ENCODE results near the gene NSFL1C. TPM values are rescaled to one million over a fixed set of nuclear protein-coding genes. Genes with fewer than 3 reads are reported as not detected.

NSFL1C gene
- total and polyA plus RNA-seq, 12 donors, result 46.1 to 510 (median 98.9) TPM

GRCh38 chr20:1430004-1430451 lies 36.6 kb downstream of the NSFL1C start:
- TF ChIP-seq CTCF (IDR thresholded peaks at IDR 0.05) (no peak), POLR2A (IDR thresholded peaks at IDR 0.05) (no peak)
- no peak for DNase-seq
- WGBS, 4 donors, result 72 to 89% (median 86%) methylated on average over 1 of the region's 1 CpG
- no peaks in the 10 kb centered on the region for H3K9me3 ChIP-seq (replicated peaks in 1 of 3)
- H3K36me3 ChIP-seq (replicated peaks in 1 of 2), result no peaks in the 10 kb centered on the region
- no peaks in the 10 kb centered on the region for H3K27me3 ChIP-seq
- H3K4me1 ChIP-seq (replicated peaks in 1 of 2), result no peaks in the 10 kb centered on the region
- H3K4me3 ChIP-seq, result no peak overlapping the region
- intact Hi-C loops (cut with DNase I), result no loop called here
- H3K27ac ChIP-seq, result no peak overlapping the region

- Histone ChIP-seq H3K27me3 (no peaks in the 10 kb centered on the region), H3K9me3 (replicated peaks in 1 of 3) (no peaks in the 10 kb centered on the region), H3K4me3 (no peak overlapping the region), H3K27ac (no peak overlapping the region), H3K4me1 (replicated peaks in 1 of 2) (no peaks in the 10 kb centered on the region), H3K36me3 (replicated peaks in 1 of 2) (no peaks in the 10 kb centered on the region)
- intact Hi-C loops (cut with DNase I), result no loop called here
- DNase-seq, result no peak
- WGBS, 4 donors, result 62 to 79% (median 71%) methylated on average over 4 of the region's 4 CpGs
- no peak for TF ChIP-seq POLR2A (IDR thresholded peaks at IDR 0.05)
- TF ChIP-seq CTCF (IDR thresholded peaks at IDR 0.05), result no peak
Observed at GRCh38 chr20:1429143-1429728, 37.4 kb downstream of the NSFL1C start.

GRCh38 chr20:1427457-1428054 lies 39.1 kb downstream of the NSFL1C start:
- 50 to 73% (median 59%) methylated on average over 3 of the region's 3 CpGs for WGBS, 4 donors
- intact Hi-C loops (cut with DNase I), result no loop called here
- Histone ChIP-seq H3K9me3 (replicated peaks in 1 of 3) (no peaks in the 10 kb centered on the region), H3K27ac (no peak overlapping the region), H3K36me3 (replicated peaks in 1 of 2) (no peaks in the 10 kb centered on the region), H3K4me3 (no peak overlapping the region), H3K4me1 (replicated peaks in 1 of 2) (no peaks in the 10 kb centered on the region), H3K27me3 (no peaks in the 10 kb centered on the region)
- TF ChIP-seq POLR2A (IDR thresholded peaks at IDR 0.05), result no peak
- TF ChIP-seq CTCF (IDR thresholded peaks at IDR 0.05), result no peak
- no peak for DNase-seq

- TF ChIP-seq CTCF (IDR thresholded peaks at IDR 0.05) (no peak), POLR2A (IDR thresholded peaks at IDR 0.05) (no peak)
- DNase-seq, result no peak
- Histone ChIP-seq H3K4me3 (no peak overlapping the region), H3K4me1 (replicated peaks in 1 of 2) (no peaks in the 10 kb centered on the region), H3K36me3 (replicated peaks in 1 of 2) (no peaks in the 10 kb centered on the region), H3K9me3 (replicated peaks in 1 of 3) (no peaks in the 10 kb centered on the region), H3K27me3 (no peaks in the 10 kb centered on the region), H3K27ac (no peak overlapping the region)
- 50 to 75% (median 61%) methylated on average over 4 of the region's 4 CpGs for WGBS, 4 donors
- intact Hi-C loops (cut with DNase I), result no loop called here
Observed at GRCh38 chr20:1426231-1426849, 40.3 kb downstream of the NSFL1C start.
